GM21367 (cell line): ENCODE results near the gene VGLL4.
"Not testable (repeated sequence)": the region's sequence is repeated elsewhere in the genome, so short reads cannot be mapped to it uniquely, and the experiment has no call there.

Experiments
- ATAC-seq: cut with Tn5 transposase; IDR thresholded peaks from one replicate; pipeline ENCODE4 v1.9.1; 2021; ENCODE audit not compliant: unreplicated experiment

VGLL4 gene

DNA sequence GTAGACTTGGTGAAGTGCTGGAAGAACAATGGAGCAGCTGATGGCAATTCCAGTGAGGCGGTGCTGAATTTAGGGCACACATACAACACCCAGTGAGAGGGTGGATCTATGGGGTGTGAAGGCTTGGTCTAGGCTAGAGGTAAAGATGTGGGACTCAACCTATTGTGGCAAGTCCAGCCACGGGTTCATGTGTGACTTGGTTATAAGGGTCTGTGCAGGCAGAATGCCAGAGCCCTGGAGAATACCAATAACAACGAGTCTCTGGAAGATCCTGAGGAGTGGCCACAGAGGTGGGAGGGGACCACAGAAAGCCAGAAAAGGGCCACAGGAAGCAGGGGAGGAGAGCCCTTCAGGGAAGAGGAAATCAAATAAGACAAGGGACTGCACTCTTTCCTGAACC is 55.0 kb downstream of the VGLL4 start:
- no peak for ATAC-seq

DNA sequence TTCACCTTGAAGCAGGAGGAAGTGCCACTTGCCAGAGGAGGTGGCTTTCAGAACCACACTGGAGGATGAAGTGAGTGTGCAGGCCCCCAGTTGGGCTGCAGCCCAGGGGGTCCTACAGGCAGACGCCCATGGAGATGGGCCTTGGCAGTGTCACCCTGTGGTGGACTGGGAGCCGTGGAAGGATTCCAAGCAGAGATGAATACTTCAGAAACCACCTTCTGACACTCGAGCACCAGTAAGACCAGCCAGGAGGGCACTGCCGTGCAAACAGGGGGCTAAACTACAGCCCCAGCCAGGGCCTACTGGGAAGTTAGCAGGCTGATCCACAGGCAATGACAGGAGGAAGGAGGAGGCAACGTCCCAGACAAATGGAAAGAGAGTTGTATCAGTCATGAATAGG is 55.4 kb downstream of the VGLL4 start:
- ATAC-seq, result no peak

DNA sequence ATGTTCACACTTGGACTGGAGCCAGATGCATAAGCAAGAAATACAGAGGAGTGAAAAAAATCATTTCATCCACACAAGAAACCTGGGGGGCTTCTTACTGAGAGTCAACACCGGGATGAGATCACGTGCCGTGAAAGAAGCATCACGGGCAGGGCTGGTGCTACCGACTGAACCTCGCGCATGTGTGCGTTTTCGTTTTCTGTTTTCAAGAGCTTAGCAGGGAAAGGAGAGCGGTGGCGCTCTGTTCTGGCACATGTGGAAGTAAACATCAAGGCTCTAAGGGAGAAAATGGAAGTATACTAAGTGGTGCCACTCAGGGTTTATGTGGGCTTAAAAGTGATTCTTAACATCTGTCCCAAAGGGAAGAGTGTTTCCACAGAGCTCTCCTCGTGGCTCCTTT is 55.9 kb downstream of the VGLL4 start:
- no peak for ATAC-seq

DNA sequence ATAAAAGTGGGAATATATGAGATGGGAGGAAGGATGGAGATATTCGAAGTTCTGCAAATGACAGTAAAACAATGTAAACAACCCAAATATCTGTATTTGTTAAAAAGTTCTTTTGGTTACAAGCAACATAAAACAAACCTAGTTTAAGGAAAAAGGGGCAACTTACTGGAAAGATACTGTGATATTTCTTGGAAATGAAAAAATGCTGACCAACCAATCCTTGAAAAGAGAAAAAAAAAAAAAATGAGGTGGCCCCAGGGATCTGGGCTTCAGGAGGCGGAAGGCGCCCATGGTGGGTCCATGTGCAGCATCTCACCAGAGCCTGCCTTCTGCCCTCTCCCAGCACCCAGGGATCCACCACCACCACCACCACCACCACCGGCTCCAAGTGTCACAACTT is 59.1 kb downstream of the VGLL4 start:
- ATAC-seq, result no peak

DNA sequence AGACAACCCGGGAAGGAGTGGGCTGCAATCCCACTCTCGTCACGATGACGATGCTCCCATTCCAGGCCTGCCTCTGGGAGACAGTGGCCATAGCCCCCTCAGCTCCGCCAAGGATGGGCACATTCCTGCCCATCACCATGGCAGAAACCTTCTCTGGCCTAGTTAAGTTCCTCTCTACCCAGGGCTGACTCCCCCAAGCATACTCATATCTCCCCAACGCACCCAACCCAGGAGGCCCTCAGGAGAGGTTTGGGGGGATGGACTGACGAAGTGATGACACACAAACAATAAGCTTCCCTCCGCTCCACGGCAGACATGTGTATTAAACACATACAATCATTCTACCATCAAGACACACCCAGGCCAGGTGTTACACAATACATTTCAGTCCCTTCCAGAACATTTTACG is 60.1 kb downstream of the VGLL4 start:
- ATAC-seq, result no peak

DNA sequence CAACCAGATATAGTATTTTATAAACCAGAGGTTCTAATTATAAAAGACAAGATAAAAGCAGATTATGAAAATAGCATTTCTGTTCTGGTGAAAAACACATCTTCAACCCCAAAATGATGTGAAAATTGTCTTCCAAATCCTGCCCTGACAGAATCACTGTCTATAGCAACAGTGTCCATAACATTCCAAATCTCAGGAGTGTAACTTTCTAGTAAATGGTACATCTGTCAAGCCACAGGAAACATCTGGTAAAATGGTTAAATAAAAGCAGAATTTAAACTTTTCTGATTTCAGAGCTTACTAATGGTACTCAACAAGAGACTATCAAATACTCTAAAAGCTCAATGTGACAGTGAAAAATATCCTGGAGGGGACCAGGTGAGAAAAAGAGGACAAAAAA is 60.5 kb downstream of the VGLL4 start:
- ATAC-seq, result no peak

DNA sequence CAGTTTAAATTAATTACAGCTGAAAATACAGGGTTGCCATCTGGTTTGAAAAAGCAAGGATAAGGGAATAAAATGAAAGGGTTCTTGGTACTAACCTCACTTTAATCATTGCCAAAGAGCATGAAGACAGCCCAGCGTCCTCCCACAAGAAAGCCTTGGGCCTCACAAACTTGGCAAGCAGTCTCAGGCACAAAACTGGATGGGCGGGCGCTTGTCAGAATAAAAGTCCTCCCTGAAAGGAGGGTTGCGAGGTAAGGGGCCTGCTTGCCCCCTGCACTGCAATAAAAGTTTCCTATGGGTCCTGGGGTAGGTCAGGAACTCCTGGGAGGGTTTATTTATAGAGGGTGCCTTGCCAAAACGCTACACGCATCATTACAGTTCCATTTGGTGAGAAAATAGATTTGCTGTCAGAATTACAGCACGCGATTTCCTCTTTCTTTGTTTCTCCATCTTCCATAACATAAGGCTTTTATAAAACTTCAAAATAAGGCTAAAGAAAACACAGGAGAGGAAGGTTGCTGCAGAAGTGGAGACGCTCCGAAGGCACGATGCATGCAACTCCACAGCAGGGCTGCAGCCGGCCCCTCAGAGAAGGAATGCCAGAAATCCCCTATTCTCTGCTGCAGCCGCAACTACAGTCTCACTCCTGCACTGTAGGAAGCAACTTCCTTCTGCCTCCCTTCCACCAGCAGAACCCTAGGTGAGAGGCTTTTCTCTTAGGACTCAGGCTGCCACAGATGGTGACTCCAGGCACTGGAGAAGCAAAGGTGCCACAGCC is 61.3 kb downstream of the VGLL4 start:
- ATAC-seq, result no peak

DNA sequence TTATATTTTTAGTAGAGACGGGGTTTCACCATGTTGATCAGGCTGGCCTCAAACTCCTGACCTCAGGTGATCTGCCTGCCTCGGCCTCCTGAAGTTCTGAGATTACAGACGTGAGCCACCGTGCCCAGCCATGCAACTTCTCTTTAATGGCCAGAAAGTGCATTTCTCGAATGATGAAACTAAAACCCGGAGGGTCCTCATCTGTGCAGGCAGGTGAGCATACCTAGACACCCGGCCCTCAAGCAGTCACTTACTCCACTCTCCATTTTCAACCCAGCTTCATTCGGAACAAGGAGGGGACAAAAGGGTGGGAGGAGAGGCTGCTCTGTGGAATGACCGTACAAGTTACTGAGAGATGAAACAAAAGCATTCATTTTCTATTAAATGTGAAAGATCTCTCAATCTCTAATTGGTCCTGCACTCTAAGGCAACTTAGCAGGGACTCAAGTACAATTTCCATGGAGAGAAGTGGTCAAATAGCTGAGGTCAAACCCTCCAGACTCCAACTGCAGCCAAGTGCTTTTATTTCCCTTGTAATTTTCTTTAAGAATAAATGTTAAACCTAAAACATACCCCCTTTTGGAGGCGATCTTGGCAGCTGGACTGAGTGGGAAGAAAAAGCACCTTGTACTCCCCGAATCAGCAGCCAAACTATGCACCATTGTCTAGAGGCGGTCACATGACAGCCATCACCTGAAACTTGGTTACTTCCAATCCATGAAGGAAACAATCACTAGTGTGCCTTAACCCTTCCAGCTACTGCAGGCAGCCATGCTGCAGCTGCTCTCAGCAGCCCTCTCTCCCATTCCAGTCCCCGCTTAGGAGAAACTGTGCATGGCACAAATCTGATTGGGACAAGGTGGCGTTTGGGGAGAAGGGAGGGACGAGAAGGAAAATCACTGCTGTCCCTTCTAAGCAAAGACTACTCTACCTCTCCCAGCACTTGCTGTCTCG is 62.2 kb downstream of the VGLL4 start:
- no peak for ATAC-seq

DNA sequence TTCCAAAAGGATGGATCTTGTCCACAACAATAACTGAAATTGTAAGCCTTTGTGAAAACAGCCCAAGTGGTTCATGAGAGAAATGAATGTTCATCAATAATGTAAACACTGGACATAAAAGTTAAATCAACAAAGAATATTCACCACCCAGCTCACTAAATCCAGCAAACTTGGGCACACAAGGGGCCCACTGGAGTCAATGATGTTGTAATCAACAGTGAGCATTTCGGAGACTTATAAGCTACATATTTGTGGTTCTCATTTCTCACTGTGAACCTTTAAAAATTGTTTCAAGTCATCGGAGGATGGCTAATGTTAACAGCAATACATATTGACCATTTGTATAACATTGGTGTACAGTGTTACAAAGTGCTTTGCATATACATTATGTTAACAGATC is 63.1 kb downstream of the VGLL4 start:
- no peak for ATAC-seq

DNA sequence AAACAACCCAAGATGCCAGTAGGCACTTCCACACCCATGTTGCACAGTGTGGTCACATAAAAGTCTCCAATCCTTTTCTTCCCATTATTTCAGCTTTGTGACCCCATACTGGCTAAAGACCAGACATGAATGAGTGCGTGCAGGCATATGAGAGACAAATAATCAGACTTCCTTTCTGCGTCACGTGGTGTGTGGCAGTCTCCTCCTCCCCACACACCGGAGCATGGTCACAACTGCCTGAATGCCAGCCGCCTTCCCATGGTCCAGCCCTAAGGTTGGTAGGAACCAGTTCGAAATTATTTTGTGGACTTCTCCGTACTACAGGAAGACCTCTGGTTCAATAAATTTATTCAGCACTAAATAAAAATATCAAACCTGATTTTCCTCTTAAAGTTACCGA is 65.5 kb downstream of the VGLL4 start:
- ATAC-seq, result no peak

DNA sequence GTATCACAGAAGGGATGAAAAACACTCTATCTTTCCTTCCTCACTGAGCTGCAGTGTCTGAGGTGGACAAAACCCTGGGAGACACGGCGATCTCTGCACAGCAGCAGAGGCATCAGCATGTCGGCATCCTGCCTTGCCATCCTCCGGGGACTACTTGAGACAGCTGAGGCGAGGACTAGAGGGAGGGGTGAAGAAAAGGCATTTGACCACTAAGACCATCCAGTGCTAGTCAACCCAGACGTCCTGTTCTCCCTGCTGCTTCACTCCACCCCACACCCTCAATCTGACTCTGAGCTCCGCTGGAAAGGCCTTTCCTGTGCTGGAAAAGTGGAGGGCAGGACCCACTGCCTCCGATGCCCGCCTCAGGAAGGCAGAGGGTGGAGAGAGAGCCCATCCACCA is 67.3 kb downstream of the VGLL4 start:
- no peak for ATAC-seq

DNA sequence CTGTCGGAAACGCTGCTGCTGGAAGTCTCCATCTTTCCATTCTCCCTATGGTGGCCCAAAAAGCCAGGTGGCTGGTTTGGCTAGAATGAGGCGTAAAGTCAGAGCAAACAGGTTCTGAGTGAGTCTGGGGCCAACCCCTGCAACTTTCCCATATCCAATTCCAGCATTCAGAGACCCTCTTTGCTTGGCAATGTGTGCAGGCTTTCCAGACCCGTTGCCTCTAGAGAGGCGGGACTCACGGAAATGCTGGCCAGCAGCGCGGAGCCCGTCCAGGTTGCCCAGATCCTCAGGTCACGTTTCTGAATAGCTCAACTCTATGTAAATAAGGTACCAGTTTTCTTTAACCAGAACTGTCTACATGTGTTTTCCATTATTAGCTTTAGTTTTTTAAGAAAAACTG is 68.0 kb downstream of the VGLL4 start:
- ATAC-seq, result no peak

DNA sequence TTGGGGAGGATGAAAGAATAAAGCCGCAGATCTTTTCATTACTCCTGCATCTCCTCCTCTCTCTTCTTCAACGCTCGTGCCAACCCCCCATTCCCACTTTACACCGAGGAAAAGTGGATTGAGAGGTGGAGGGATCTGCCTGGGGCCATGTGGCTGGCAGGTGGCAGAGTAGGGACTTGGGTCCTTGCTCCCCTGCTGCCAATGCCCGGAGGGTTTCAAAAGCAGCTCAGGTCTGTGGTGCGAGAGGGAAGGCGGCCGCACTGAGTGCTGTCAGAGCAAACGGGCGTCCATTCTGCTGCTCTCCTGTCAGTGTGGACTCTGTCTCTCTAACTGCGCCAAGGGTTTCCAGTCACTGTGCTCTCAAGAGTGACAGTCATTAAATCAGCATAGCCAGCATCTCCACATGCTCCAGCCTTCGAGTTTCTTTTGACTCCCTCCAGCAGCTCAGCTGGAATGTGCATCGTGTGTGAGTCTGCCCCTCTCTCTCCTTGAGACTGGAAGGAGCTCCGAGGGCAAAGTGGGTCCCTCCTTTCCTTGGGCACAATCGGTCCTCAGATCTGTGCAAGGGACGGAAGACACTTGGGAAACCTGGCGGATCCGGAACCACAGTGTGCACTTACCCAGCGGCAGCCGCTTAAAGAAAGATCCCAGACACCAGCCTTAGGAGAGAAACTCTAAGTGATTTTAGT is 68.6 kb downstream of the VGLL4 start:
- ATAC-seq, result no peak

DNA sequence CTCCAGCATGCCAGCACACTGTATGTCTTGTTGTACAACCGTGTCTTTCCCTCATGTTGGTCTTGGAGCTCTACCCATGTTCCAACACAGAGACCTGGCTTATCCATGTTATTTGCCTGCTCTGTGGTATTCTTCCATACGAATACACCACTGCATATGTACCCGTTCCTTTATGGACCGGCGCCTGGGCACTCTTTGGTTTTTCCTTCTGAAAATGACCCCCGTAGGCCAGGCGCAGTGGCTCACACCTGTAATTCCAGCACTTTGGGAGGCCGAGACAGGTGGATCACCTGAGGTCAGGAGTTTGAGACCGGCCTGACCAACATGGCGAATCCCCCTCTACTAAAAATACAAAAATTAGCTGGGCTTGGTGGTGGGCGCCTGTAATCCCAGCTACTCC is 71.1 kb downstream of the VGLL4 start:
- ATAC-seq, result not testable (repeated sequence)

DNA sequence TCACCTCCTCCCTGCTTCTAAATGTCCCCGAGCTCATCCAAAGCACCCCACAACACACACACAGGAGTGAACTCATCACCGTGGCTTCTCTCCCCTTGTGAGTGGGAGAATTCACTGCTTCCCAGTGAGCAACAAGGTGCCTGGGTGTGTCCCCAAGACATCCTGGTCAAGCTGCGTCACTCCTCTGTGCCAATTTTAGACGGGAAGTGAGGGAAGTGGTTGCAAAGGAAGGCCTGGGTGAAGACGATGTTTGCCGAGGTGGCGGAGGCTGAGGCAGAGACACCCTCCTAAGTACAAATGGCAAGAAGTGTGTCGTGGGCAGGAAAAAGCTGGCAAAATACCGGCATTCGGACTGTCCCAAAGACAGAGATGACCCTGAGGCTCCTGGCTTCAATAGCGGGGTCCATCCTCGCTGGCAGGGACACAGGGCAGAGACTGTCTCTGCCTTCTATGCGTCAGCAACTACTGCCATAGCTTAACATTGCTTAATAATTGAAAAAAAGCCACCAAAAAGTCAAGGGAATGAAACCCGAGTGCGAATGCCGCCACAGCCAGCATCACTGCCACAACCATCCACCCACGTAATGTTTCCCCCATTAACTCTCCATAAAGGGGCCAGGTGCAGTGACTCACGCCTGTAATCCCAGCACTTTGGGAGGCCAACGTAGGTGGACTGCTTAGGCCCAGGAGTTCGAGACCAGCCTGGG is 72.8 kb downstream of the VGLL4 start:
- ATAC-seq, result no peak

DNA sequence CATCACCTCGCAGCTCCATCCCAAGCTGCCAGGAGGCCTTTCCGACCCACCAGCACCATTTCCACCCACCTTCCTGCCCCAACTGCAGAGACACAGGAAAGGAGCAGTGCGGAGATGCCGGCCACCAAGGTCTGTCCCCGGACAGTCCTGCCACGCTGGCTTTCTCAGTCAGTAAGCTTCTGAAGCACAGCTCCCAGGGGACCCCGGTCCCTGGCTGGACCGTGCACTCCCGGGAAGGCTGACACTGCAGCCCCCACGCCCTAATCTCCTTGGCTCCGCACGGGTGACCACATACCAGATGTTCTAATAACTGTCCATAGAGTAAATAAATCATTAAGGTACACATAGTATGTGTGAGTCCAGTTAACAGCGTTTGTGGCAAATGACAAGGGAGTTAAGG is 73.5 kb downstream of the VGLL4 start:
- no peak for ATAC-seq

DNA sequence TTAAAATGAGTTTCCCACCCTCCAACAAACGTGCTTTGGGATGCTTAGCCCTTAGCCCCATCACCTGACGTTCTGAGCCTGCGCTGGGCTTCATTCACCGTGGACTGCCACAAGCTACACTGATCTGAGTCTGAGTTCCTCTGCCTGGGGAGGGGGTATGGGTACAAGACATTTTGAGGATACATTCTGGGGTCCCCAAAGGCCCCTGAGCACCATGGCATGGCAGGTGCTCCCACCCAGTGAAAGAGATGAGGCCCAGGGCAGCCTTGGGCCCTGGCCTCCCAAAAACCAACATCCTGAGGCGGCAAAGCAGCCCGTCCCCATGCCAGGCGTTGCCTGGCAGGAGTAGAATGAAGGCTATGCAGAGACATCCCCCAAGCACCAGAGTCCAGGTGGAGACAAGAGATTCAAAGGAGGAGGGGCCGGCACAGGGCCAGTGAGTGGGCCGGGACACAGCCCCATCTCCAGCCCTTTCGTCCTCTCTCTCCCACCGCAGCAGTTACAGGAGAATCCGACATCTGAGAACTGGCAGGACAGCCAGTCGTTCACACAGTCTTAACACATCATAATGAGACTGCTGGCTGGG is 74.5 kb downstream of the VGLL4 start:
- no peak for ATAC-seq

DNA sequence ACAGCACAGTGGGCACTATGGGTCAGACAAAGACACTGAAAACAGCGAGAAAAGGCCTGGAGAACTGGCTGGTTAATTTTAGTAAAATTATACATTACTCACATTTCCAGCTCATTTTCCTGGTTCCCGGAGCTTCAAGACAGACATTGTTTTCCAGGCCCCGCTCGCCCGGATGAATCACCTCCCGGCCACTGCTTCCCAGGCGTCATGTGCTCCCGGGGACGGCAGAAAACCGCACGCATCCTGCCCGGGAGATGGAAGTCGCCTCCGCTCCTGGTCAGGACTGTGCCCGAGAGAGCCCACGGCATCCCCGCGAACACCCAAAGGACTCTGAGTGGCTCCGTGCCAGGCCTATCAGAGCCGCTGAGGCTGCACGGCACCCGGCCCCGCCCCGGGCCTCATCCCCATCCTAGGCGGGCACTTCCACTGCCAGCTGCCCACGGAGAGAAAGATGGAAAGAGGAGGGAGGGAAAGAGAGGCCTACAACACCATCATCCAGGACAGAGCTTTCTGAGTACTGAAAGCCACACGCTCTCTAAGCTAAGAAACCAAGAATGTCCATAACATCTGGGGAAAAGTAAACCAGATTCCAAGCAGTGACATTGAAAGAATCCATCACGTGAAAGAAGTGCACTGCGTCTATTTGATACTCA is 75.1 kb downstream of the VGLL4 start:
- no peak for ATAC-seq

DNA sequence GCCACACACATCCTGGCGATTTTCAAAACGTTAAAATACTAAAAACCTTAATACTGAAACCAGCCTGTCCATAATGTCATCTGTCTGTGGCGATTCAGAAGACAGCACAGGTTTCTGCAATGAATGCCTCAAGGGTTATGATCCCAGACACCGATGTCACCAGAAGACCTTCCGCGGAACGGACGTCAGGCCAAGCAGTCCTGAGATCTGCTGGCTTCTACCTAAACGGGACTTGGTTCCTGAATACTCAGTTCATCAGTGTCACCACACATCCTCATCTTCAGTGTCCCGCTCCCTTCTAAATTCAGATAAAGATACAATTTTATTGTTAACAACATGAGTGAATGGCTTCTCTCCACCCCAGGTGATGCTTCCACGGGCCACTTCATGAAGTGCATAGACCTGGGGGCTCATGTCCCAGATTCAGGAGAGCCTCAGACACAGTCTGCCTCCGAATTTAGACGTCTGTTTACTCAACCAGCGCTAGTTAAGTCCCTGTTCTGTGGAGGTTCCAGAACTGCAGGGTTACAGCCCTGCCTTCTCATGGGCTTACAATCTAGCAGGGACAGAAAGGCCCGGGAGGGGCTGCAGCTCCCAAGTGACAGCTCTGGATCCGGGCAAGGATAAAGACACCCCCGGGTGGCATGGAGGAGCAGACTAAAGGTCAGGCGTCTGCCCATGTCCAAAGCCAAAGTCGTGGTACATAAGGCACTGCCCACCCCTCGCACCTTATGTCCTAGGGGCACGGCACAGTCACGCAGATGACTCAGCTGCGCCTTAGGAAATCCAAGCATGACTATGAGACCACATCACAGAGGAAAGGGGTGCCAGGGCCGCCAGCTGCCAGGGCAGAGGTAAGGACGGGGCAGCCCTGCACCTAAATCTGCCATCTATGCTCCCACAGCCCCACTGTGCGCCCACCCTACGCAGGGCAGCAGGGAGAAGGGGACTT is 75.9 kb downstream of the VGLL4 start:
- no peak for ATAC-seq
